Measurements from ENCODE around the gene DNAH9.

The DNAH9 gene

GRCh38 chr17:11900655-11901054, 302.4 kb downstream of the DNAH9 start:
- Histone ChIP-seq H3K9me3 (ENCODE audit: insufficient read depth, low read length) (no peaks in the 10 kb centered on the region), H3K27me3 (ENCODE audit: insufficient read depth, insufficient read length) (no peaks in the 10 kb centered on the region), H3K4me3 (ENCODE audit: insufficient read length, low read depth) (no peak overlapping the region), H3K4me1 (ENCODE audit: insufficient read depth, insufficient read length) (no peaks in the 10 kb centered on the region), H3K9ac (ENCODE audit: insufficient read length, low read depth) (no peak overlapping the region), H3K36me3 (ENCODE audit: insufficient read depth, insufficient read length, low read length) (no peaks in the 10 kb centered on the region)
- no peak for DNase-seq (ENCODE audit: low read depth, low spot score)
- TF ChIP-seq ZNF274 (IDR thresholded peaks at IDR 0.05; ENCODE audit: low read depth, low read length) (no peak), SUZ12 (IDR thresholded peaks at IDR 0.05; ENCODE audit: extremely low read depth, insufficient read depth, insufficient read length) (no peak), YY1 (IDR thresholded peaks at IDR 0.05; ENCODE audit: insufficient read depth, insufficient read length) (no peak)

DNA sequence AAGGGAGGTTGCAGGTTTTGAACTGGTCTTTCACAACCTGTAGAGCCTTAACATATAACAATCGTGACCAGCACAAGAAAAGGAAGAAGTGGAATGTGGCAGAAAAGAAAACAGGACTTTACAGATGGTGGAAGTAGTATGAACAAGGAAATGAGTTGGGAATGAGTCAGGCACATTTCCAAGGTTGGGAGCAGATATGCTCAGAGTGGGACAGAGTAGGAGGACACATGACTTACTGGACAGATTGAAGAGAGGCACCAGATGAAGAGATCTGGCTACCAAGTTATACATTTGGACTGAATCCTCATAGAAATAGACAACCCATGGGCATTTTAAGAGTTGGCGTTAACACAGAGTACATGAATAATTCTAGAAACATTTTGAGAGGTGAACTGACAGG, 303.7 kb downstream of the DNAH9 start:
- Histone ChIP-seq H3K9me3 (ENCODE audit: insufficient read depth, low read length) (no peaks in the 10 kb centered on the region), H3K4me1 (ENCODE audit: insufficient read depth, insufficient read length) (no peaks in the 10 kb centered on the region), H3K36me3 (ENCODE audit: insufficient read depth, insufficient read length, low read length) (no peaks in the 10 kb centered on the region), H3K27me3 (ENCODE audit: insufficient read depth, insufficient read length) (no peaks in the 10 kb centered on the region), H3K4me3 (ENCODE audit: insufficient read length, low read depth) (no peak overlapping the region), H3K9ac (ENCODE audit: insufficient read length, low read depth) (no peak overlapping the region)
- TF ChIP-seq SUZ12 (IDR thresholded peaks at IDR 0.05; ENCODE audit: extremely low read depth, insufficient read depth, insufficient read length) (no peak), ZNF274 (IDR thresholded peaks at IDR 0.05; ENCODE audit: low read depth, low read length) (no peak), YY1 (IDR thresholded peaks at IDR 0.05; ENCODE audit: insufficient read depth, insufficient read length) (no peak)
- DNase-seq (ENCODE audit: low read depth, low spot score) = no peak

GRCh38 chr17:11908711-11909146, 310.5 kb downstream of the DNAH9 start:
- Histone ChIP-seq H3K4me1 (ENCODE audit: insufficient read depth, insufficient read length) (no peaks in the 10 kb centered on the region), H3K27me3 (ENCODE audit: insufficient read depth, insufficient read length) (no peaks in the 10 kb centered on the region), H3K9me3 (ENCODE audit: insufficient read depth, low read length) (peaks cover 13% of the 10 kb centered on the region), H3K4me3 (ENCODE audit: insufficient read length, low read depth) (no peak overlapping the region), H3K36me3 (ENCODE audit: insufficient read depth, insufficient read length, low read length) (no peaks in the 10 kb centered on the region), H3K9ac (ENCODE audit: insufficient read length, low read depth) (no peak overlapping the region)
- no peak for TF ChIP-seq YY1 (IDR thresholded peaks at IDR 0.05; ENCODE audit: insufficient read depth, insufficient read length)
- no peak for TF ChIP-seq SUZ12 (IDR thresholded peaks at IDR 0.05; ENCODE audit: extremely low read depth, insufficient read depth, insufficient read length)
- no peak for TF ChIP-seq ZNF274 (IDR thresholded peaks at IDR 0.05; ENCODE audit: low read depth, low read length)
- no peak for DNase-seq (ENCODE audit: low read depth, low spot score)

- H3K4me1 ChIP-seq (ENCODE audit: insufficient read depth, insufficient read length) = no peaks in the 10 kb centered on the region
- no peaks in the 10 kb centered on the region for H3K36me3 ChIP-seq (ENCODE audit: insufficient read depth, insufficient read length, low read length)
- peaks cover 13% of the 10 kb centered on the region for H3K9me3 ChIP-seq (ENCODE audit: insufficient read depth, low read length)
- no peaks in the 10 kb centered on the region for H3K27me3 ChIP-seq (ENCODE audit: insufficient read depth, insufficient read length)
- TF ChIP-seq SUZ12 (IDR thresholded peaks at IDR 0.05; ENCODE audit: extremely low read depth, insufficient read depth, insufficient read length) = no peak
- TF ChIP-seq YY1 (IDR thresholded peaks at IDR 0.05; ENCODE audit: insufficient read depth, insufficient read length) = no peak
- no peak for TF ChIP-seq ZNF274 (IDR thresholded peaks at IDR 0.05; ENCODE audit: low read depth, low read length)
- no peak overlapping the region for H3K9ac ChIP-seq (ENCODE audit: insufficient read length, low read depth)
- H3K4me3 ChIP-seq (ENCODE audit: insufficient read length, low read depth) = no peak overlapping the region
- DNase-seq (ENCODE audit: low read depth, low spot score) = peak; percentile 8
Observed at GRCh38 chr17:11909348-11909747, 311.1 kb downstream of the DNAH9 start.

- Histone ChIP-seq H3K4me3 (ENCODE audit: insufficient read length, low read depth) (no peak overlapping the region), H3K27me3 (ENCODE audit: insufficient read depth, insufficient read length) (no peaks in the 10 kb centered on the region), H3K9me3 (ENCODE audit: insufficient read depth, low read length) (peaks cover 13% of the 10 kb centered on the region), H3K36me3 (ENCODE audit: insufficient read depth, insufficient read length, low read length) (no peaks in the 10 kb centered on the region), H3K9ac (ENCODE audit: insufficient read length, low read depth) (no peak overlapping the region), H3K4me1 (ENCODE audit: insufficient read depth, insufficient read length) (no peaks in the 10 kb centered on the region)
- no peak for DNase-seq (ENCODE audit: low read depth, low spot score)
- TF ChIP-seq ZNF274 (IDR thresholded peaks at IDR 0.05; ENCODE audit: low read depth, low read length) (no peak), SUZ12 (IDR thresholded peaks at IDR 0.05; ENCODE audit: extremely low read depth, insufficient read depth, insufficient read length) (no peak), YY1 (IDR thresholded peaks at IDR 0.05; ENCODE audit: insufficient read depth, insufficient read length) (no peak)
Observed at GRCh38 chr17:11916091-11916490, 317.8 kb downstream of the DNAH9 start.

- H3K27me3 ChIP-seq (ENCODE audit: insufficient read depth, insufficient read length) = no peaks in the 10 kb centered on the region
- H3K4me1 ChIP-seq (ENCODE audit: insufficient read depth, insufficient read length) = no peaks in the 10 kb centered on the region
- no peak for TF ChIP-seq SUZ12 (IDR thresholded peaks at IDR 0.05; ENCODE audit: extremely low read depth, insufficient read depth, insufficient read length)
- TF ChIP-seq YY1 (IDR thresholded peaks at IDR 0.05; ENCODE audit: insufficient read depth, insufficient read length) = no peak
- TF ChIP-seq ZNF274 (IDR thresholded peaks at IDR 0.05; ENCODE audit: low read depth, low read length) = no peak
- no peak overlapping the region for H3K9ac ChIP-seq (ENCODE audit: insufficient read length, low read depth)
- H3K4me3 ChIP-seq (ENCODE audit: insufficient read length, low read depth) = no peak overlapping the region
- peaks cover 5% of the 10 kb centered on the region; the same call in 1 of the 2 replicates for H3K9me3 ChIP-seq (ENCODE audit: insufficient read depth, low read length)
- DNase-seq (ENCODE audit: low read depth, low spot score) = no peak
- no peaks in the 10 kb centered on the region for H3K36me3 ChIP-seq (ENCODE audit: insufficient read depth, insufficient read length, low read length)
Observed at GRCh38 chr17:11917415-11917814, 319.1 kb downstream of the DNAH9 start.

DNA sequence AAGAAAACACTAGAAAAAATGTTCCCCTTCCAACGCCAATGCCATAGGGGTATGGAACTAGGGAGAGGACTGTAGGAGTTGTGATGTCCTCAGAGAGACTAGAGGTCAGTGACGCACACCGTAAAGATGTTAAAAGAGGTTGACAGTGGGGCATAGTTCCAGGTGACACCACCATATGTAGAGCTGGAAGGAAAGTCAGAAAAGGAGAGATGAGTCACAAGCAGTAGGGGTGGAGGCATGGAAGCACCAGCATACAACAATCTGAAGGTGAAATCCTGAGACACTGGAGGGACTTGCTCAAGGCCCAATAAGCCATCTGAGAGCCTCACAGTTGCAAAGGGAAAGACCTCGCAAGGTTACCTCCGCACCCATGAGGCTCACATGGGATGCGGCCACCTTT, 323.0 kb downstream of the DNAH9 start:
- Histone ChIP-seq H3K9ac (ENCODE audit: insufficient read length, low read depth) (no peak overlapping the region), H3K4me1 (ENCODE audit: insufficient read depth, insufficient read length) (no peaks in the 10 kb centered on the region), H3K4me3 (ENCODE audit: insufficient read length, low read depth) (no peak overlapping the region), H3K9me3 (ENCODE audit: insufficient read depth, low read length) (no peaks in the 10 kb centered on the region), H3K27me3 (ENCODE audit: insufficient read depth, insufficient read length) (no peaks in the 10 kb centered on the region), H3K36me3 (ENCODE audit: insufficient read depth, insufficient read length, low read length) (no peaks in the 10 kb centered on the region)
- no peak for DNase-seq (ENCODE audit: low read depth, low spot score)
- no peak for TF ChIP-seq YY1 (IDR thresholded peaks at IDR 0.05; ENCODE audit: insufficient read depth, insufficient read length)
- TF ChIP-seq ZNF274 (IDR thresholded peaks at IDR 0.05; ENCODE audit: low read depth, low read length) = no peak
- TF ChIP-seq SUZ12 (IDR thresholded peaks at IDR 0.05; ENCODE audit: extremely low read depth, insufficient read depth, insufficient read length) = no peak
